GM12864 (cell line): Measurements from ENCODE around the gene RNF138.

Experiments
- DNase-seq: peaks from one replicate; pipeline ENCODE4 v3.0.0-alpha.2; 2011; ENCODE audit warnings: low read depth
- H3K4me3 ChIP-seq: 2 replicates; pipeline ENCODE4 v1.5.1; 2011; ENCODE audit warnings: mild to moderate bottlenecking, low read depth, low read length, control low read depth
- TF ChIP-seq, protein P1 (sequence below): IDR thresholded peaks from 2 replicates; pipeline ENCODE4 v1.5.1; 2011; ENCODE audit warnings: low read depth, mild to moderate bottlenecking, moderate library complexity, low read length, control low read depth, inconsistent platforms; ENCODE audit errors: missing control alignments

RNF138 gene

DNA sequence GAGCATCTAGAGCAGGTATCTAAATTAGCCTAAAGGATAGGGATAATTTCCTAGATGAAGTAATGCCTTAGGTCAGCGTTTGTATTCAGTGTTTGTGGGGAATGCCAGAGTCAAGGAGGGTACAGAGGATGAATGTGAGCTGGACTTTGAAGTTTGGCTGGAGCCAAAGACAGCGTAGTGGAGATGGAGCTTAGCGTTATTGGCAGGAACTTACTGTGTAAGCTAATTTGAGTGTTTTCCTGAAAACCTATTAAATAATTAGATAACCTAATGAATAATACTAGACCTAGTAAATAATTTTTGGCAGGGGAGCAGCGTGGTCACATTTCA lies 4.2 kb downstream of the RNF138 start:
- no peak overlapping the region for H3K4me3 ChIP-seq
- TF ChIP-seq, protein P1, sequence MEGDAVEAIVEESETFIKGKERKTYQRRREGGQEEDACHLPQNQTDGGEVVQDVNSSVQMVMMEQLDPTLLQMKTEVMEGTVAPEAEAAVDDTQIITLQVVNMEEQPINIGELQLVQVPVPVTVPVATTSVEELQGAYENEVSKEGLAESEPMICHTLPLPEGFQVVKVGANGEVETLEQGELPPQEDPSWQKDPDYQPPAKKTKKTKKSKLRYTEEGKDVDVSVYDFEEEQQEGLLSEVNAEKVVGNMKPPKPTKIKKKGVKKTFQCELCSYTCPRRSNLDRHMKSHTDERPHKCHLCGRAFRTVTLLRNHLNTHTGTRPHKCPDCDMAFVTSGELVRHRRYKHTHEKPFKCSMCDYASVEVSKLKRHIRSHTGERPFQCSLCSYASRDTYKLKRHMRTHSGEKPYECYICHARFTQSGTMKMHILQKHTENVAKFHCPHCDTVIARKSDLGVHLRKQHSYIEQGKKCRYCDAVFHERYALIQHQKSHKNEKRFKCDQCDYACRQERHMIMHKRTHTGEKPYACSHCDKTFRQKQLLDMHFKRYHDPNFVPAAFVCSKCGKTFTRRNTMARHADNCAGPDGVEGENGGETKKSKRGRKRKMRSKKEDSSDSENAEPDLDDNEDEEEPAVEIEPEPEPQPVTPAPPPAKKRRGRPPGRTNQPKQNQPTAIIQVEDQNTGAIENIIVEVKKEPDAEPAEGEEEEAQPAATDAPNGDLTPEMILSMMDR, result no peak
- DNase-seq, result no peak

DNA sequence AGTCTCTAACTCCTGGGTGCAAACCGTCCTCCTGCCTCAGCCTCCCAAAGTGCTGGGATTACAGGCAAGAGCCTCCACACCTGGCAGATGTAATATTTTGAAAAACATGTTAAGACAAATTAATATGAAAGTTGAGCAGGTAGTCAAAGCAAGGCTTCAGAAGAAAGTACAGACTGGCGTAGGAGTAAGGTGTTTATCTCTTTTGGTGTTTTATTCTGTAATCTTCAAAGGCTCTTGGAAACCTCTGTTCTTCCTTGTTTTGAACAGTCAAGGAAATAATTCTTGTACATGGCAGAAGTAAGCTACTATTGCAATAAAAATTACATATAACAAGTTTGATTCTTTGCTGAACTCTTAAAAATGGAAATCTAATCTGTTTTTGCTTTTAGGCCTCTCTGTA lies 5.3 kb downstream of the RNF138 start:
- H3K4me3 ChIP-seq, result no peak overlapping the region
- TF ChIP-seq, protein P1, result no peak
- DNase-seq, result no peak

DNA sequence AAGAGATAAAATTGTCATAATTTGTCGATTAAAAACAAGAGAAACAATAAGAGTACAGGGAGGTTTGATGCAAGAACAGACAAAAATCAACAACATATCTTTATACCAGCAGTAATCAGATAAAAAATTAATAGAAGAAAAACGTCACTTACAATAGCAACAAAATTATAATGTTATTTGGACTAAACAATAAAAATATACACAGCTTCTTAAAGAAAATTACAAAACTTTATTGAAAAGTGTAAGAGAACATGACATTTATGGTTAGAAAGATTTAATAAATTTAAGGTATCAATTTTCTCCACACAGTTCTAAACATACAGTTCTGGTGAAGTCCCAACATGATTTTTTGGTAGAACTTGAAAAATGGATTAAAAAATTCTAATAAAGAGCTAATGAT lies 12.8 kb downstream of the RNF138 start:
- H3K4me3 ChIP-seq, result no peak overlapping the region
- DNase-seq, result no peak
- TF ChIP-seq, protein P1, result no peak

DNA sequence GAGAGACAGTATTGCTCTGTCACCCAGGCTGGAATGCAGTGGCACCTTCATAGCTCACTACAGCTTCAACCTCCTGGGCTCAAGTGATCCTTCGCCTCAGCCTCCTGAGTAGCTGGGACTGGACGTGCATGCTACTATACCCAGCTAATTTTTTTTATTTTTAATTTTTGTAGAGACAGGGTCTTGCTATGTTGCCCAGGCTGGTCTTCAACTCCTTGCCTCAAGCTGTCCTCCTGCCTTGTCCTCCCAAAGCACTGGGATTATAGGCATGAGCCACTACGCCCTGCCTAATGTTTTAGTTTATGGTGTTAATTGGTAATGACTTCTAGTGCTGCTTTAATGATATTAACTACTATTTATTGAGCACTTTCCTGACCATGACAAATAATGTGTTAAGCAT lies 18.3 kb downstream of the RNF138 start:
- TF ChIP-seq, protein P1, result no peak
- no peak overlapping the region for H3K4me3 ChIP-seq
- DNase-seq, result no peak

DNA sequence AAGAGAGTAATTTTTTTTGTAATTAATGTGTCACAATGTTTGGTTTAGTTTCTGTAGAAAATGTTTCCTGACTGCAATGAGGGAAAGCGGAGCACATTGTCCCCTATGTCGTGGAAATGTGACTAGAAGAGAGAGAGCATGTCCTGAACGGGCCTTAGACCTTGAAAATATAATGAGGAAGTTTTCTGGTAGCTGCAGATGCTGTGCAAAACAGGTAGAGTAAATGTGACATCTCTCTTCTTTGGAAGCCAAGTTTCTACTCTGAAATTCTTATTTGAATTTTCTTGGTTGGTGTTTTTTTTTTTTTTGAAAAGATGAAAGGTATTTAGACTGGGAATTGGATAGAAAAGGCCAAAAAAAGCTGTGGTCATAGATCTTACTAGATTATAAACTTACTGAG lies 20.0 kb downstream of the RNF138 start:
- no peak for DNase-seq
- TF ChIP-seq, protein P1, result no peak
- no peak overlapping the region for H3K4me3 ChIP-seq

DNA sequence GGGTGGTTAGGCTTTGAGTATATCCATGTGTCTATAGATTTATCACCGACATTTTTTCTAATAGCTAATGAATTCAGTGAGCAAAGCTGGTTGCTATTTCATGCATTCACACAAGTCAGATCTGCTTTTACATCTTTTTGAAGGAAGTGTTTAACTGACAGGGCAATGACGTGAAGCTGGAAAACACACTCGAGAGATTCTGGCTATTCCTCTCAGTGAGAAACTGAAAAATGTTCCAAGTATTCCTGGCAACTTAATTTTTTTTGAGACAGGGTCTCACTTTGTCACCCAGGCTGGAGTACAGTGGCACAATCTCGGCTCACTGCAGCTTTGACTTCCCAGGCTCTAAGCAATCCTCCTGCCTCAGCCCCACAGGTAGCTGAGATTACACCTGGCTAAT lies 21.2 kb downstream of the RNF138 start:
- TF ChIP-seq, protein P1, result no peak
- no peak overlapping the region for H3K4me3 ChIP-seq
- DNase-seq, result no peak

DNA sequence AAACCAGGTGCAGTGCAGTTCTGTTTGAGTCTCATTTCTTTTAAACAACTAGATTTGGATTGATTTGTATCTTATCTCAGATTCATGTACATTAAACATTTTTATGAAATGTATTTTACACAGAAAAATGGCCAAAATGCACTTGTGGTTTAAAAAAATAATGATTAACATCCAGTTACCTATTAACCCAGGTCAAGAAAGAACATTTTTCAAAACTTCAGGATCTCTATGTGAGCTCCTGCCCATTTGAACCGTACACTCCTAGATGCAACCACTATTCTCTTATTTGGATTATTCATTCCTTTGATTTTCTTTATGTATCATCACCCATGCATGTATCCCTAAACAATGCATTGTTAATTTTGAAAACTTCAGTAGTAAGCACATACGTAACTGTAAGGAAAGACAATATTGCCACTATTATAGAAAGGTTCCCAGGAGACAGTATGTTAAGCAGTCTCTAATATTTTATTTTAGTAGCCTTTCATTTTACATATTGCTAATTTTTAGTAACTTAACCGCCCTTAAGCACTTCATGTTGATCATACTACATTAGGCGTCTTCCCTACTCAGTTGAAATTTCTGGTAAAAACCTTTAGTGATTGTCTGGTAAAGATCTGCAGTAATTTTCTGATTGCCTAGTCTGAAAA lies 22.7 kb downstream of the RNF138 start:
- TF ChIP-seq, protein P1, result no peak
- H3K4me3 ChIP-seq, result no peak overlapping the region
- DNase-seq, result no peak
